Astrocyte (in vitro differentiated cells and primary cell): ENCODE measurements around the gene ATG13.

Source experiments
- CTCF ChIP-seq: IDR thresholded peaks from 2 replicates; pipeline ENCODE4 v1.5.1; 2011; ENCODE audit warnings: low read depth, mild to moderate bottlenecking, inconsistent platforms, low read length, moderate library complexity; ENCODE audit not compliant: insufficient read depth
- EZH2 ChIP-seq: IDR thresholded peaks from 2 replicates; pipeline ENCODE4 v1.6.1; 2012; ENCODE audit warnings: mild to moderate bottlenecking, low read length, inconsistent platforms; ENCODE audit not compliant: insufficient read depth

- TF ChIP-seq CTCF (no peak), EZH2 (no peak)
These were observed 15.1 kb downstream of the ATG13 start for GRCh38 chr11:46632502-46632901.
